H1 (cell line): Measurements from ENCODE around the gene PDLIM3. TPM values are rescaled to one million over a fixed set of nuclear protein-coding genes. Genes with fewer than 3 reads are reported as not detected.

Experiments used
- EGR1 ChIP-seq: IDR thresholded peaks from 2 replicates; pipeline ENCODE4 v1.6.1; 2011; ENCODE audit warnings: low read depth, low read length, borderline replicate concordance
- JUND ChIP-seq: IDR thresholded peaks from 2 replicates; pipeline ENCODE4 v1.6.1; 2011; ENCODE audit warnings: mild to moderate bottlenecking, improper control_type of control experiment, low read length
- polyA plus RNA-seq, 7 experiments: library from polyadenylated mRNA; depleted of rRNA in 3 of 7; stranded (reverse) in 5 of 7; unstranded in 2 of 7; fragments of >200 nt in 5 of 7; fragments of 200-250 nt in 2 of 7; gene quantifications; 1 replicate in 5 of 7; 2 replicates in 1 of 7; 4 replicates in 1 of 7; pipeline versions ENCODE4 v1.2.1 to v1.2.3, GENCODE V29; 2011 to 2013; ENCODE audit warnings: missing spikeins in 2 of 7, mixed read lengths in 2 of 7
- total RNA-seq: library from RNA; stranded (reverse); fragmentation: NEBNext Ultra II Directional; extraction: Animal tissue kit (Norgen Biotek cat#: 25700); gene quantifications from 2 replicates; pipeline ENCODE4 v1.2.1, GENCODE V29; 2021

The PDLIM3 gene
- total and polyA plus RNA-seq, 2 of the 8 experiments (the other 6 are each of a cell fraction or from before 2014, with no cell fraction given), result 7.6 to 8.1 TPM

DNA sequence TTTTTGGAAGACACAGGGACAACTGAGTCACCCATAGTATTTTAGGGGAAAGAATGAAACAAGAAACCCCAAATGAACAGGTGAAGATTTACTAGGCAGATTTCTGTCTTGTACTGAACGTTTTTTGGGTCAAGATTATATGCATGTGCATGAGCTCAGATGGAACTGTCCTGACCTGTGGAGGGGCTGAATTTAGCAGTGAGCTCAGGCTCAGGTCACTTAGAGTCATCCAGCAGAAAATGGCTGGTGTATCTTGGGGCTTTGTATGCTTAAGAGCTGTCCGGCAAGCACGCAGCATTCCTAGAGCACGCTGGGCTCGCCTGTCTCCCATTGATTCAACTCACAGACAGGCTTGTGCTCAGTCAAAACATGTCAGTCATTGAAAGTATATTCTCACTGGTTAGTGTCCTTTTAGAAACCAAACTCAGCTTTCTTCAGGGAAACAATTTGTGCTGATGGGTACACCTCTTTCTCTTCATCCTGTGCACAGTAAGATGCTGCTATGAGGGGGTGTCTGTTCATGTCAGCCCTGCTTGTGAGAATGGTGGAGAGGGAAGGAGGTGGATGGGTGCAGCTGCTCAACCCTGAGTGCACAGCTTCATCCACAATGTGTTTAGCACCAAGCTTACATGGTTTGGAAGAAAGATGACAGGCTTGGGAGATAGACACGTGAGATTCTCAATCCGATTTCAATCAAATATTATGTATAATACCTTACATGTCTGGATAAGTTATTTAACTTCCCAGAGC is 47.5 kb upstream of the PDLIM3 start (continued):
- TF ChIP-seq JUND (no peak), EGR1 (no peak)
